ENCODE results near the gene VASH1.
A peak's percentile ranks its signal among the peaks of the same experiment; 100 is the strongest.

VASH1 gene

DNA sequence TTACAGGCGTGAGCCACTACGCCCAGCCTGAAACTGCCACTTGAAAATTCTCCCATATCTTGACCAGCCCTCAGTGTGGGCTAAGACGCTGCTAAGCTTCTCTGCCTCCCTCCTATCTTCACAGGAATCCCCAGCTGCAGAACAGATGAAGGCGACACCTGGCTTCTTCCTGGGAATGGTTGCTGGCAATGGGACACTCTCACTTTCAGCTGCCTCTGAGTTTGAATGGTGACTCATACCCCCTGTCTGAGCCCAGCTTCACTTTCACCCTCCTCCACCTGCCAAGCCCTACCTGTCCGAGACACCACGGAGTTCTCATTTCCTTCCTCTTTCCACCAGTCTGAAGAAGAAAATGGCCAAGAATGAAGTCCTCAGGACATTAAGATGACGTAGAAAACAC is 18.3 kb upstream of the VASH1 start:
- DNase-seq (ENCODE audit: low spot score) = no peak

DNA sequence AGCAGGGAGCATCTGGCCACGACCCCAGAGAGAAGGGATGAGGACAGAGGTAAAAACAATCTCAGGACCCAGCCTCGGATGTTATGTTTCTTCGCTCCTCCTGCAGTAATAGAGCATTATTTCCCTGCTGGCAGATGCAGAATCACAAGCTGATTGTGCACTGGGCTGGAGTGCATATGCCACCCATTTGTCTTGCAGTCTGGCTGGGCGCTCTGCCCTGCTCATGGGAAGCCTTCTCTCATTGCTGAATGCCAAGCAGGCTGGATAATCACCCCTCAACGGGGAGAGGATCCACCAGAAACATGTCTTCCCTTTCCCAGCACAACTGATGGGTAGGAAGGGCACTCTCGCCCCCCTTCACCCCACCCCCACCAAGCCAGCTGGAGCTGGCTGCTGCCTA is 8.5 kb upstream of the VASH1 start:
- DNase-seq (ENCODE audit: low spot score) = peak; percentile 71

DNA sequence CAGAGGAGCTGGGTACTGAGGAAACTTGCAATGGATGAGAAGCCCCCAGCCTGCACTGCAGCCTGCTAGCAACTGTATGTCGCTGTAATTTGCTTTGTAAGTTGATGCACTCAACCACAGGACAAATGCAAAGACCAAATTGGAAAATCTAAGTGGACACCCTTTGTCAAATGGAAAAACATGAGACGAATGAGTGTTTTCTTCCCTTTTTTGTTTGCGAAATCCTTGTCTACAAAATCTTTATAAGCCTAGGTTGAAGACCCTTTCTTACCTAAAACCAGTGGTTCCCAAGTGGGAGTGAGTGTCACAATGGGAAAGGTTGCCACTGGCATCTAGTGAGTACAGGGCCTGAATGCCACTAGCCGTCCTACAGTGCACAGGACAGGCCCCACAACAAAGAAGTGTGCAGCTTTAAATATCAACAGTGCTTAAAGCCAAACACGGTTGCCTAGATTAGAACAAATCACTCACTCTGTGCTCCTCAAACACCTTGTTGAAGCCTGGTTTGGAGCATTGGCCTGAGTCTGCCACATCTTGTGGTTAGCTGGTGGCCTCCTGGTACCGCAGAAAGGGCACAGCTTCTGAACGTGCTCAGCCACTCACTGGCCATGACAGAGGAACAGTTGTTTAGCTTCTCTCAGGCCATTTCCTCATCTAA is 7.6 kb upstream of the VASH1 start:
- no peak for DNase-seq (ENCODE audit: low spot score)

DNA sequence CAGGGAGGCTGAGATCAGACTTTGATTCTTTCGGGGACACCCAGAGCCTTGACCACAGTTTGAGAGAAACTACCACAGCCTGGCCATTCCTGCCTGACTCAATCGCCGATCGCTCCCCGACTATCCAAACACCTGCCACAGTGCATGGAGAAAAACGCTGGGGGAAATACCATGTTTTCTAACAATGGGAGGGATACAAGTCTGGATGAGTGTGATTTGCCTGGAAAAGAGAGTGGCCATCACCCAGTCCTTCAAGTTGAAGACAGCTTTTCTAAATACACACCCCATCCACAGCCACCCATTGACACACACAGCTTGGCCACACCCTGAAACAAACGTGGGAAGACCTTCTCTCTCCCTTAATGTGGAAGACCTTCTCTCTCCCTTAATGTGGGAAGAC is 6.7 kb upstream of the VASH1 start:
- no peak for DNase-seq (ENCODE audit: low spot score)

DNA sequence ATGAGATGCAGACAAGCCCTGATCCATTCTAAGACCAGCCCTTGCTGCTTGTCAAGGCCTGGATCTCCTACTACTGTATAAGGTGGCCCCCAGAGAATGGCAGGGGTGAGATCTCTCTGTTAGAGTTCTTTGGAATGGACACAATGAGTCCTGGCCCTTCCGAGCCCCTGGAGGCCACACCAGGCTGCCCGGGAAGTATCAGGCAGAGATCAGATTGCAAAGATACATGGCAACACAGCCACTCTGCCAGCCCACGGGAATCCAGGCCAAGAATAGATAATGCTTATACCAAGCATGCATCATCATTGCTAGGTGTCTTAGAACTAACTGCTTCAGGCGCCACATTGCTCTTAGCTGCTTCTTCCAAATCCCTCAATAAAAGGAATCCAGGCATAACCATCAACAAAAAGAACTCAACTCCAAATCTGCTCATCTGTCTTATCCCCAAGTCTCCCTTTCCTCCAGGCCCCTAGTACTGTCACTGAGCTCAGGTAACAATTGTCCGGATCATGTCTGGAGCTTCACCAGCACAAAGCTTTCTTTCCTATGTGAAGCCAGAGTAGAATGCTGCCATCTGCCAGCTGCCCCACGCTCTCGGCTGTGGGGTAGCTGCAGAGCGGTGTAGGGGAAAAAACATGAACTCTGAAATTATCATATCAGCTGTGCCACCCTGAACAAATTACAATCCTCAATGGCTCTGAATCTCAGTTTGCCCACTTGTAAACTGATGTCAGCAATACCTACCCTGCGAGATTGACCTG is 5.5 kb upstream of the VASH1 start:
- no peak for DNase-seq (ENCODE audit: low spot score)

DNA sequence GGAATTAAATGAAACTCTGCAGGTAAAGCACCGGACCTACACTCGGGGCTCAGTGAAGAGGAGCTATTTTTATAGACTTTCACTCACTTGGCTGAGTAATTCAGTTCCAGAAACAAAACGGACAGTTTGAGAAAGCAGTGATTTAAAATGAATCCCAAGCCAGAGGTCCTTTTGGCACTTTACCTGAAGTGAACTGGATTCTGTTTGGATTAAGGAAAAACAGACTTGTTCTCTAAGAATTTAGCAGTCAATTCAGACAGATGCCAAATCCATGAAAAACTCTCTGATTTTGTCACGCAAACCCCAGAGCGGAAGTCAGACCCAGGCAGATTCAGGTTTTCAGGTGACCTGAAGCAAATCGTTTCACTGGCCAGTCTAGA is 4.9 kb upstream of the VASH1 start:
- DNase-seq (ENCODE audit: low spot score) = no peak

DNA sequence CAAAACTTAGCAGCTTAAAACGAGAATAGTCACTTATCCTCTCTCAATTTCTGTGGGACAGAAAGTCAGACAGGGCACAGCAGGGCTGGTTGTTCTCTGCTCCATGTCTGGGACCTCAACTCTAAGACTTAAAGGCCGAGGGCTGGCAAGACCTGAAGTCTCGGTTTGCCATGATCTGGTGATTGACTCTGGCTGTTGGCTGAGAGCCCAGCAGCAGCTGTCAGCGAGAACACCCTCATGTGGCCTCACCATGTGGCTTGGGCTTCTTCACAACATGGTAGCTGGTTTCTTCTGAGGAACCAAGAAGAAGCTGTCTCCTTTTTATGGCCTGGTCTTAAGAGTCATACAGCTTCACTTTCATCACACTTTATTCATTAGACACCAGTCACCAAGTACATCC is 1.7 kb upstream of the VASH1 start:
- no peak for DNase-seq (ENCODE audit: low spot score)

DNA sequence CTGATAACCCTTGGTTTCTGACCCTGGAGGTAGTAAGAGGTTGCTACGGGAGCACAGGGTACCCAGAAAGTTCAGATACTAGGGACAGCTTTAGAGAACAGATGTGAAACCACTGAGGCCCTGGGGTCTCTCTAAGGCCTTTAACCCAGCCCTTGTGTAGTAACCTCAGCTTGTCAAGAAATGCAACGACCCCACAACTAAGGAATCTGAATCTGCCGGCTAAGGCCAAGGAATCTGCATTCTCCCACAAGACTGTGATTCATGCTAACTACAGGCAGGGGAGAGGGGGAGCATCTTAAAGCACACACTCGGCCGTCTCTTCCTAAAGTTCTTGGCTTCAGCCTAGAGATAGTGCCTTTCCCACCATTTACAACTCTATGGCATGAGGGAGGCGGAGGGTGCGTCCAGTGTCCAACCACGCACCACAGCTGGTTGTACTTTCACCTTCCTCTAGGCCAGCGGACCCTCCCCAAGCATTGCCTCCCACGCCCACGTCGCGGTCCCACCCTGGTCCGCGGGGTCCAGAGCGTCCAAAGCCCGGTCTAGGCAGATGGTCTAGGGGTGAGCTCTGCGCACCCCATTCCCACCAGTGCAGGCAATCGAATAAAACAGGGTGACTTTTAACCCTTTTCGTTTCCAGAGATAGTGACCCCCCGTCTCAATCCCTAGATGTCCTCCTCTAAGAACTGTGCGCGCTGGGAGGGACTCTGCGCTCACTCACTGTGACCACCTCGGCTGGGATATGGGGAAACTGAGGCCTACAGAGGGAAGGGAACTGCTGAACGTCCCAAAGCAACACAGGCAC is 735 bp upstream of the VASH1 start:
- no peak for DNase-seq (ENCODE audit: low spot score)

DNA sequence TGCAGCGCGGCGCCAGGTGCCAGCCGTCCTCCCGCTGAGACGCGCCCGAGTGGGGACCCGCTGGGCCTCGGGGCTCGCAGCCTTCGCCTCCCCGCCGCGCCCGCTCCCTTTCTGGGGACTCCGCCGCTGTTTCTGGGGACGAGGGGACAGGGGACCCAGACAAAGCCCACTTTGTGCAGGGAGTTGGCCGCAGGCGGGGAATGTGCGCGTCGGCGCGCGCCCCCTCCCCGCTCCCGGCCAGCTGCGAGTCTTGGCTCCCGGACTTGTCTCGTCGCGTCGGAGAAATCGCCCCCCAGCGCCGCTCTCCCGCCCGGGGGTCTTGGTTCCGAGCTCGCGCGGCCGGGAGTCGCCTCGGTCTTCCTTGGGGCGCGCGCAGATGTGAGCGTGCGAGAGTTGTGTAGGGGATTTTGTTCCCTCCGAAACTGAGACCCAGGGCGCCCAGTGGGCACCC is 717 bp downstream of the VASH1 start:
- peak; percentile 65 for DNase-seq (ENCODE audit: low spot score)

DNA sequence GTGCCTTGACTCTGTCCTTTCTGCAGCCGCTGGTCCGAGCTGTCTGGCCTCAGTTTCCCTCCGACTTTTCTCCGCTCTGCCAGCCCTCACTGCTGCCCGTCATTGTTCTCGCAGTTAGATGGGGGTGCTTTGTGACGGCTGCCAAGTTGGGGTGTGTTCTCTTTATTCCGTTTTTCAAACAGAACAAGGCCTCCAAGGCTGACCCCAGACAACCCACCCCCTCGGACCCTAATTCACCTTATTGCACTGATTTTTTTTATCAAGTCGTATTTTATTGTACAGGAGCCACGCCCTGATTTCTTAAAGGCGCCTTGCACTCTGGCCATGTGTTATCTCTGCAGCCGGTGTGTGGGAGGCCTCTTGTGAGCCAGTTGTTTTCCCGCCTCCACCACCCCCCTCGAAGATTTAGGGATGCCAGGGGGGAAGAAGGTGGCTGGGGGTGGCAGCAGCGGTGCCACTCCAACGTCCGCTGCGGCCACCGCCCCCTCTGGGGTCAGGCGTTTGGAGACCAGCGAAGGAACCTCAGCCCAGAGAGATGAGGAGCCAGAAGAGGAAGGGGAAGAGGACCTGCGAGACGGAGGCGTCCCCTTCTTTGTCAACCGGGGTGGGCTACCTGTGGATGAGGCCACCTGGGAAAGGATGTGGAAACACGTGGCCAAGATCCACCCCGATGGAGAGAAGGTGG is 1.3 kb downstream of the VASH1 start:
- DNase-seq (ENCODE audit: low spot score) = no peak

DNA sequence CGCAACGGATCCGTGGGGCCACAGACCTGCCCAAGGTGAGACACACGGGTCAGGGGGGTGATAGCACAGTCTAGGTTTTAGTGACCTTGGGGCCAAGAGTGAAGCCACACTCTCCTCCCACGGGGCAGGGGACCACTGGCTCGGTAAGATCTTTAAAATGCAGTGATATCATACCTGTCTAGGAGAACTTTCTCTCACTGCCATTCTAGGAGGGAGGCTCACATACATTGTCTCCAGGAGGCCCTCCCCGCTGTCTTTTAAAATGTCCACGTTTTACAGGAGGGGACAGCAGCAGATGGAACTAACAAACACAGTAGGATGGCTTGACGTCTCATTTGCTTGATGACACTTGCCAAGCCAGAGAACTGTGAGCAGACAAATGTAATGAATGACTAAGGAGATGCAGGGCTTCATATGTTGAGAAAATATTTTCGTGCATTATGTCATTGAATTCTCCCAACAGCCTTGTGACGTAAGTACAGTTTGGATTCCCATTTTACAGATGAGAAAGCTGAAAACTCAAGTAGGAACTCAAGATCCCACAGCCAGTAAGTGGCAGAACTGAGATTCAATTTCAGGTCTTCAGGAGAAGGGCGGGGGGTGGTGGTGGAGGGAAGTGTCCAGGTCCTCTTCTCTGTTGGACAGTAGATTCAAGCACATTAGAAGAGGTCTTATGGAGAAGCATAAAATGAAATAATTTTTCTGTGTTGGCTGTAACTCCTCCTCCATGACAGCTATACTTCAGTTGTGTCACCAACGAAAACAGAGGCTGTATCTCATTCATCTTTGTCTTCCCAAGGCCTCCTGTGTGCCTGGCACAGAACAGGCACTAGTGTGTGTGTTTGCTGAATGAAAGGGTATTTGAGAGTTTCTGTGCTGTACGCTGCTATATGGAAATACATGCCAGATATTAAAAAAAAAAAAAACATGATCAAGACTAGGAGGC is 2.1 kb downstream of the VASH1 start:
- peak; percentile 67 for DNase-seq (ENCODE audit: low spot score)

DNA sequence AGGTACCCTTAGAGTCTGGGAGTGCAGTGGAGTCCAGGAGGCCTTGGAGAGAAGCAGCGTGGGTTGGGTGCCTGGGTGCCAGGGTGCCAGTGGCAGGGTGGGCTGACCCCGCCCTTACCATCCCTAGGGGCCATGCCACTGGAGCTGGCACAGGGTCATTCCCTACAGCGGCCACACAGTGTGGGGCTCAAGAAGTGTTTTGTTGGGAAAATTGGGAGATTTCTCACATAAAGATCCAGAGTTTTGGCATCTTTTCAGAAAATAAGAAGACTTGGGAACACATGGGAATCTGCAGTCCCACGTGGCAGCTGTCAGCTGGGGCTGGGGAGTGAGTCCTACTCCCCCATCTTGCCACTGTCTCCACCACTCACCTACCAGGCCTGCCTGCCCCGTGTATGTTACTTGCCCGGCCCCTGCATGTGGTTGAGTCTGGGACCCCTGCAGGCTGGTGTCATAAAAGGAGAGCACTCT is 4.2 kb downstream of the VASH1 start:
- no peak for DNase-seq (ENCODE audit: low spot score)

DNA sequence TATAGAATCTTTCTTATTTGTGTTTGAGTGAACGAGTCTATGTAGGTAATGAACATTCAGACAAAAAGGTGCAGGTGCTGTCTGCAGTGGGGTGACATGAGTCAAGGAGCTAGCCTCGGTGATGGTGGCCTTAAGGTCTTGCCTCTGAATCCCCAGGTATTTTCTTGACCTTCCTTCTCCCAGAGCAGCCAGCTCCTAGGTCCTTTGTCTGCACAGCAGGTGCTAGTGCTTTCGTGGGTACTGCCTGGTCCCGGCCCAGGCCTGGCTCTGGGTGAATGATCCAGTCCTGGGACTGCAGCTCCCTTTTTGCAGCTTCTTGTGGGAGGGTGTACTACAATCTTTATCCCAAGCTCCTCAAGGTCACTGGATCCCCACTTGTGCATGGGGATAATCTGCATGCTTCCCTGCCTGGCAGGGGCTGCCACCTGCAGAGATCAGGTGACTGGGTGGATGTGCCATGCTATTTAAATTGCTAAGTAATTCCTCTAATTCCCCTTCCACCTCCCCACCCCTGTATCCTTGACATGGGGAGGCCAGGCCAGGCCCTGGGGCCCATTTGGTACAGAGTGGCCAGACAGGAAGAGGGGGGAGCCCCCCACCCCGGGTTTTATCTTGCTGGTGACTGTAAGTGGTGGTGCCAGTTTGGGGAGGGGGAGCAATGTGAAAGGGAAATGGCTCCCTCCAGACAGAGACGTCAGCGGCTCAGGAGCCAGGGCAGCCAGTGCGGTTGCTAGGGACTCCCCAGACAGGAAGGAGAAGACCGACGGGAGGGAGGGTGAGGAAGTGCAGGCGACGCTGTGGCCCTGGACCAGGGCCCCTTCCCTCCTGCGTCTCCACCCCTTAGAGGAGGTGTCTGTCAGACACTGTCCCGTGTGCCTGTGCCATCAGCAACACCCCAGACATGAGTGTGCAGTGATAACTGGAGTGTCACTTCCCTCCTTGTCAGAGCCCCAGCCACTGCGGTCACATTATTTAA is 6.7 kb downstream of the VASH1 start:
- DNase-seq (ENCODE audit: low spot score) = peak; percentile 63

DNA sequence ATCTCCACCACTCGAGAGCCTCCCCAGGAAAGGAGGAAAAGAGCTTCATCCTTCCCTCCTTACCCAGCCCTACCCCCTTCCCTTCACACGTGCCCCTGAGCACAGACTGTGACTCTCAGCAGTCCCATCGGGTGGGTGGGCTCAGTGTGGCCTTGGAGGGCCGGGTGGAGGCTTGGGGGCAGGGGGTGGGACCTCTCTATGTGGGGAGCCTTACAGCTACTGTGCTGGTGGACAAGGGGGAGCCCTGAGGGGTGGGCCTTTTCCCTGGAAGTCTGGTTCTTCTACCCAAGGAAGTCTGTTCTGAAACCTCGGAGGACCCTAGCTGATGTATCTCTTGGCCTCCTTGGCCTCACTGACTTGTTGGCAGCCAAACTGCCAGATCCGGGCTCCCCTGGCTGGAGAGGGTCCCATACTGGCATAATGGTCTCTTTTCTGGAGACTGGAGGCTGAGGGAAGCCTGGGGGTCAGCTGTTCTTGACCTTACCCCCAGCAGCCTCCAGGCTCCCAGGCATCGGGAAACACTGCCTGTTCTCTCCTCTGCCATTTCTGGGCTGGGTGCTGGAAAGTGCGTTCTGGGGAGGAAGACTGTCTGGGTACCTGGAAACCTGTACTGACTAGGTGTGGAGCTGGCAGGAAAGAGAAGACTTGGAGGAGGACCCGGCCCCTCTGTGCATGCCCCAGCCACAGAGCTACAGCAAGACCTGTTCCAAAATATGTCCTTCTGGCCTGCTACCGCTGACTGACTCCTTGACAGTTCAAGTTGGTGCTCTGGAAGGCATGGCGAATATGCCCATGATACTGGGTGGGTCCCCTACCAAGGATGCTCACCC is 7.6 kb downstream of the VASH1 start:
- no peak for DNase-seq (ENCODE audit: low spot score)

DNA sequence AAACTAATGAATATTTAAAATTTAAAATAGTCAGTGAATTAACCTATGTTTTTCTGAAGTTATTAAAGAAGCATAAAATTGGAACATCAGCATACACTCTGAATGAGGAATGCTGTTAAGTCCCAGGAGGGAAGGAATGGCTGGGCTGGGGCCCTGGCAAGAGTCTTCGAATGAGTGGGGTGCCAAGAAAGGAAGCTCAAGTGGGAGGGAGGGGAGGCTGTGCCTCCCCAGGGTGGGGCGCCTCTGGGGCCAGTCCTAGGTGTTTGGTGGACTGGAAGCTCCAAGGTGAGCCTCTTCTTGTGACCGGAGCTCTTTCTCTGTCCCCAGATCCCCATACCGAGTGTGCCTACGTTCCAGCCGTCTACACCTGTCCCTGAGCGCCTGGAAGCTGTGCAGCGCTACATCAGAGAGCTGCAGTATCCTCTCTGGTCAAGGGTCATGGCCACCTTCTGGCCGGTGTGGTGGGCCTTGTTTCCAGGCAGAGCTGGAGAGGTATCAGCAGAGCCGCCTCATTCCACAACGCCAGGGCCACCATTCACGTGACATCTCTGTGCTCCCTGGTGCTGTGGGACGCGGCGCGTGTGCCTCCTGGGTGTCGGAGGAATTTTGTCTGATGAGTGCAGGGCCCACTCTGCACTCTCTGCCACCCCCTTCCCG is 8.5 kb downstream of the VASH1 start:
- no peak for DNase-seq (ENCODE audit: low spot score)

DNA sequence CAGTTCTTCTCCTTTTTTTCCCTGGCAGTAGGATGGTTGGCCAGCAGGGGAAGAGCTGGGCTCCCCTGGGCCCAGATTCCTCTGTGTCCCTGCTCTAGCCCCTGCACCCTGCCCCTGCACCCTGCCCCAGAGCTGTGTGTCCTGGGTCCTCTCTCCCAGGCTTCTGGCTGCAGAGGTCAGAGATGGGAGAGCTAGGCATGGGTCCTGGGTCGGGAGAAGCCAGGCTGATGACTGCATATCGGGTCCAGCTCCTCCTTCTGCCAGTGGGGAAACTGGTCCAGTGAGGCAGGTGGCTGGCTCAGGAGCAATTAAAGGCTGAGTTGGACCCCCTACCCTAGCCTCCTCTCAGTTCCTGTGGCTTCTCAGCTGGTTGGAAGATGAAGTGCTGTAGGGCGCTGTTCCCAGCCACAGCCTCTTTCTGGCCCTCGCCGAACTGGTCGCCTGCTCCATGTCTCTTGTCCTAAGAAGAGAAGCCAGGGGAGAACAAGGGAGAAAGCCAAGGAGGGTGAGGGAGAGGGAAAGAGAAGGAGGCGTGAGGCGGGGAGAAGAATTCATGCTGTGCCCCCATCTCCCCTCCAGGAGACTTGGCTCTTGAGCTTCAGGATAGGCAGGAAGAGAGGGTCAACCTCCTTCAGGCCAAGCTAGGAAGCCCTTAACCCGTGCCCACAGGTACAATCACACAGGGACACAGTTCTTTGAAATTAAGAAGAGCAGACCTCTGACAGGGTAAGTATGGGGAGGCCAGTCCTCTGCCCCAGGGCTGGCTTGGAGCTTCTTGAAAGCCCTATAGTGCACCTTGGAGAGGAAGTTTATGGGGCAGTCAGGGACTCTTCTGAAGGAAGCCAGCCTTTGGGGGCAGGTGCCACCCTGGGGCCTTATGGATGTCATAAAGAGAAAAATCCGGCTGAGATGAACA is 9.5 kb downstream of the VASH1 start:
- no peak for DNase-seq (ENCODE audit: low spot score)

DNA sequence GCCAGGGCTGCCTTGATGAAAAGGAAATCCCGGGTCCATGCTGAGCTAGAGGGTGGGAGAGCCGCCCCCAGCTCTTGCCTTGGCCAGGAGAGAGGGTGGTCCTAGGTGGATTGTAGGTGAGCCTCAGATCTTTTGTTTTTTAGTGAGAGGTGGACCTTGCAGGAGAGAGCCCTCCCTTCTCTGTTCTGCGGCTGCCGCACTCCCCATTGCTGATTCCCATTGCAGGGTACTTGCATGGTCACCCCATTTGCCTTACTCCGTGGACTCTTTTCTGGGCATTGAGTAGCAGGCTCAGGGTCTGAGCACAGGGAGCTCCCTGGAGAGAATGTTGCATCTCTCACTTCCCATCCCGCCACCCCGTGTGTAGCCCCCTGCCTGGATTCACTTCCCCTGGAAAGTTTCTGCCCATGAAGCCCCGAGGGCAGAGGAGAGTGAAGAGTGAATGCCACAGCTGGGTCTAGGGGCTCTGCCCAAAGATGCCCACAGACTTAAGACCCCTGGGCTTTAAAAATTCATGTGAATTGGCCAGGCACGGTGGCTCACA is 10.2 kb downstream of the VASH1 start:
- no peak for DNase-seq (ENCODE audit: low spot score)

All from putamen (tissue), 1 donor.